ENCODE results near the gene FOXC1.
A peak's percentile ranks its signal among the peaks of the same experiment; 100 is the strongest.

Gene FOXC1

DNA sequence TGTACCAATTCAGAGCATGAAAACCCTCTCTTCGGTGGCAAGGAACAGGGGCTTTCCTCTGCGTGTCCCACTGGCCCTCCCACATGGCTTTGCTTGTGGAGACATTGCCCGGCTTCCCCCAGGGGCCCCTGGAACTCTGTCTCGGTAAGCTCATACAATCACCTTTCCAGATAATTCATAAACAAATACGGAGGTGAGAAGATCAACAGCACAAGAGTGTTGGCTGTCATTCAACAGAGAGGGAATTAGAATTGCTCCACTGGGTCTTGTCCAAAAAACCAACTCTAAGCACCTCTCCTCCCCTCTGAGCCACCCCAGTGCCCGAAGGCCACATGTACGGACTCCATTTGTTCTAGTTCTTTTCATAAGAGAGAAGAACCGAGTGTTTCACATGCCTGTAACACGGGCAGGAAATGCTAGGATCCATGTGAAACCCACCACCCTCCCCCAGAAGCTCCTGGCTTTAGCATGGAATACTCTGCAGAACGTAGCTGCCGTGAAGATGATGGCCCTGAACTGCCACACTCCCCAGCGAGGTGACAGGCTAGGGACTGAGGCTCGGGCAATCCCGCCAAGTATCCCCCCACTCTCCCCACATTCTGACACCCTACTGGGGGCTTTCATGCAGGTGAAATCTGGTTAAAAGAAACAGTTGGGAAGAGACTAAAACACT lies 24.6 kb upstream of the FOXC1 start:
- DNase-seq = no peak

DNA sequence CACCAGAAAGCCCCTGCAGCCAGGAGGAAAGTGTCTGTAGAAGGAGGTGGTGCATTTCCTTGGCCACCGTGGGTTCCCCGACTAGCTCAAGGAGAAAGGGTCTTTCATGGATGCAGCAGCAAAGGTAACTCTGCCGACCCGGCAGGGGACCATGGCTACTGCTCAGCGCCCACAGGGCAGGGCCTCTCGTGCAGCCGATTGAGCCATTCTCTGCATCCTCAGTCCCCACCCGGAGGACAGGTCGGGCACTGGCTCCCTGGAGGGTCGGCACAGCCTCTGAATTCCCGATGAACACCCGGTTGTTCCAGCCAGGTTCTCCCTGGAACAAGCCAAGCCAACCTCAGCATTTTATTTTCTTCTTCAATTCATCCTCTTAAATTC lies 24.1 kb upstream of the FOXC1 start:
- no peak for DNase-seq

DNA sequence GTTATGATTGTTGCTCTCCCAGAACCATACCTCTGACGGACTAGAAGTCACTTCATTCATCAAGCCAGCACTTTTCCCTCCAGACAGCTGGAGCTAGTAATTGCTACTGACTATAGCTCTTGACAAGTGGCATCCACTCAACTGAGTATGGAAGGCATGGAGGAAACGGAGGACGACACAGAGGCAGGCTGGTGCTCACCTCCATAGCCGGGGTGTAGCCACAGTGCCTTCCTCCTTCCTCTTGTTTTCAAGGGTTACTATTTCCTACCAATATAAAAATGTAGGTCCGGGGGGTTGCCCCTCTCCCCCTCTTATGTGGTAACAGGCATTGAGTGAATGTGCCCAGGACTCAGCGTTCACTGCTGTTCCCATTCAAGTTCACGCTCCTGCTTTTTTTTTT lies 23.5 kb upstream of the FOXC1 start:
- no peak for DNase-seq

DNA sequence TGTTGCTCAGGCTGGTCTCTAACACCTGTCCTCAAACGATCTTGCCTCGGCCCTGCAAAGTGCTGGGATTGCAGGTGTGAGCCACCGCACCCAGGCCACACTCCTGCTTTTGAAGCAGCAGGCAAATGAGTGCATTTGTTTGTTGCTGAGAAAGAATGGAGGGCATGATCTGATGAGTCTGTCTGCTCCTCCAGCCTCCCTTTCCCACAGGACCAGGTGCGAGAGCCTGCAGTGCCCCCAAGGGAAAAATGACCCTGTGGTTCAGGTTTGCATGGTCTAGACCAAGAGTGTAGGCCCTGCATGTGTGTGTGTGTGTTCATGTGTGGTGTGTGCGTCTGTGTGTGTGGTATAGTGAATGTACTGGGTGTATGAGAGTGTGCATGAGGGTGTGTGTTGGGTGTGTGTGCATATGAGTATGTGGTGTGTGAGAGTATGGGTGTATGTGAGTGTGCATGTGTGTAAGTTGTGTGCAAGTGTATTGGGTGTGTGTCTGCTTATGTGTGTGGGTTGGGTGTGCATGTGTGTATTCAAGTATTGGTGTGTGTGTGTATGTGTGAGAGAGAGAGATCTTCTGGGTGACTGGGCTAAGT lies 22.8 kb upstream of the FOXC1 start:
- DNase-seq = no peak

DNA sequence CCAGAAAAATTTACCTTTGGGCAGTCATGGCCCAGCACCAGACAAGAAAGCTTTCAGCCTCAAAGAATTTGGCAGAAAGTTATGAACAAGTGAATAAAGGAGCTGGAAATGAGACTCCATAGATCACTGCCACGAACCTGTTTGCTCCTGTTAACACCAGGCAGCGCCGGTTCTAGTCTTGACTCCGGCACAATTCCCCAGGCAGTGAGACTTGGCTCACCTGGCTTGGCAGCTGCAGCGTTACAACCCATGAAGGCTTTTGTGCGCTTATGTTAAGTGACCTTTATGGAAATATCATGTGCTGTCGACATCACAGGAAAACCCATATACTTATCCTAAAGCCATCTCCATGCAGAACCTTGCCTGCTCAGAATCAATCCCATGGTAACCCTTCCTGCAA lies 22.2 kb upstream of the FOXC1 start:
- DNase-seq = no peak

DNA sequence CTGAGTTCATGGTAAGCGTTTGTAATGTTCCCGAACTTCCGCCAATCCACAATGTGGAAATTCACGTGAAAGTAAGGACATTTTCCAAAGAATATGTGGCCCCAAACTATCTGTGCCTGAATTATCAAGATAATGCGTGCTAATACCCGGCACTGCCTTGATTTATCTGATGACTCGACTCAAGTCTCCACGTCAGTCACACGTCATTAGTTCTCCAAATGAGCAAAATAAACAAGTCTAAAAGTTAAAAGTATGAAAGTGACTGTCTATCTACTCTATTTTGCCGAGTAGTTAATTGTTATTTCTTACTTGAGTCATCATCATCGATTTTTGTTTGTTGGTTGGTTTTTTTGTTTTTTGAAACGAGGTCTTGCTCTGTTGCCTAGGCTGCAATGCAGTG lies 21.7 kb upstream of the FOXC1 start:
- no peak for DNase-seq

DNA sequence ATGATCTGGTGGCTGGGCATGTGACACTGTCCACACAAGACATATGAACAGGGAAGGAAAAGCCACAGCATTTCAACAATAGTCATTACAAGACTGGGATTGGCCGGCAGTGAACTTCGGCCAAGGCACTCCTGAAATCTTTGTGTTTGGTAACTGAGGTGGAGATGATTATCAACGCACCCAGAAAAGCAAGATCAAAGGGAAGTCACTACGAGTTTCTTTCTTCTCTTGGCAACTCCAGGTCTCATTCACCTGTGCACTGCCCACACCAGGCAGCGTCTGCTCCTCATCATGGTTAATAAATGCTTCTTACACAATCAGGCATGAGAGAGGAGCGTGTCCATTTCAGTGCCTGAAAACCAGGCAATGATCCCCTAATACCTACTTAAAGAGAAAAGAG lies 20.5 kb upstream of the FOXC1 start:
- DNase-seq = no peak

DNA sequence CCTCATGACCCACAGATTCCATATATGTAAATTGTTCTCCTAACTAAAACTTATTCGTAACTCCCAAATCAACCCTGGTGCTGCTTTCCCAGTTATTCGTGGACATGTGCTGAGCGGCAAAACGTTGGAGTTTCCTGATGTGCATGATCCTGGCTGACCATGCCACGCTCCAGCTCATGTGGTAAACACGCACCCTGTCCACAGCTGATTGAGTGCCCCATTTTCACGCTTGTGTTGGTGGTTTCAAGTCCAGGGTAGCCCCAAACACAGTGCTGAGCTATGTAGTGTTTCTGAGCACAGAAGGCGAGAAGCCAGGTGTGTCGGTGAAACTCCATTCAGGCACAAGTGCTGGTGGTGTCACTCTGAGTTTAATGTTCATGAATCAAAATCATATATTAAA lies 19.1 kb upstream of the FOXC1 start:
- no peak for DNase-seq

DNA sequence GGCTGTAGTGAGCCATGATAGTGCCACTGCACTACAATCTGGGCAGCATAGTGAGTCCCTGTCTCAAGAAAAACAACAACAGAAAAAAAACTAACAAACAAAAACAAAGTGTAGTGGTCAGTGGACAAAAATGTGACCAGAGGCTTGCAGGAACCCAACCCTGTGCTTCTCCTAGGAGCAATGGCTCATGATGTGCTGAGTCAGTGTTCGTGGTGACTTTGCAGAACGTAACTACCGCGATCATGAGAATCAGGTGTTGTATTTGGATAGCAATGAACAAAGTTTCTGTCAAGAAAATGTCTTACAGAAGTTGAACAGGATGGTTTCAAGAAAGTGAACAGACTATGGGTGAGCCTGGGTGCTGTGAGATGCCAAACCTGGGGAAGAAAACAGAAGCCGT lies 18.5 kb upstream of the FOXC1 start:
- DNase-seq = no peak

DNA sequence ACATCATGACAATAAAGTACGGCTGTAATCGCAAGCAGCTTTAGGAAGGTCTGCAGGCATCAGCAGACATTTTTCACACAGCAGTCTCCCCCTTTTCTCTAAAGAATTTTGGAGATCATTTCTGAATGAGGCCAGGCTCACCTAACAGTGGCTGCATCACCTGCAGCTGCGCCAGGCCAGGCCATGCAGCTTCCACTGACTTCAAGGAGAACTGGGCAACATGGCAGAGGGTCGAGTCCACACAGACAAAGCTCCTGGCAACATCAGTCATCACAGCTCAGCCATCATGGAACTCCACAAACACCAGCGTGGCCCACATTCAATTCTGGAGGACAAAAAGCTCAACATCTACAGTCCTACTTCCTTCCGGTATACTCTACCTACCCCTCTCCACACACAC lies 17.8 kb upstream of the FOXC1 start:
- DNase-seq = no peak

DNA sequence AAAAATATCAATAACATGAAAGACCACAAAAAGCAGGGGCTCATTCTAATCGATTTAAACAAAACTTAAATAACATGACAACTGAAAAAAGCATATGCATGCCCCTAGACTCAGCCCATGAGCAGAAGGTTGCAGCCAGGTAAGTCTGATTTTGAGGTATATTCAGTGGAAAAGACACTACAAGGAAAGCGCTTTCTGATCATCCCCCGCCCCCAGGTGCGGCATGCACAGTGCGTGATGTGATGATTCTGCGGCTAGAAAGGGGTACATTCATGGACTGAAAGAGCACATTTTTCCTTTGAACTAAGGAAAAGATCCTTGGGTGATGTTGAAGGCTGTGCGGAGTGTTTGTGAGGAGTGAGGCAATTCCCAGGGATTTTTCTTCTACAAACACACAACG lies 16.9 kb upstream of the FOXC1 start:
- DNase-seq = no peak

DNA sequence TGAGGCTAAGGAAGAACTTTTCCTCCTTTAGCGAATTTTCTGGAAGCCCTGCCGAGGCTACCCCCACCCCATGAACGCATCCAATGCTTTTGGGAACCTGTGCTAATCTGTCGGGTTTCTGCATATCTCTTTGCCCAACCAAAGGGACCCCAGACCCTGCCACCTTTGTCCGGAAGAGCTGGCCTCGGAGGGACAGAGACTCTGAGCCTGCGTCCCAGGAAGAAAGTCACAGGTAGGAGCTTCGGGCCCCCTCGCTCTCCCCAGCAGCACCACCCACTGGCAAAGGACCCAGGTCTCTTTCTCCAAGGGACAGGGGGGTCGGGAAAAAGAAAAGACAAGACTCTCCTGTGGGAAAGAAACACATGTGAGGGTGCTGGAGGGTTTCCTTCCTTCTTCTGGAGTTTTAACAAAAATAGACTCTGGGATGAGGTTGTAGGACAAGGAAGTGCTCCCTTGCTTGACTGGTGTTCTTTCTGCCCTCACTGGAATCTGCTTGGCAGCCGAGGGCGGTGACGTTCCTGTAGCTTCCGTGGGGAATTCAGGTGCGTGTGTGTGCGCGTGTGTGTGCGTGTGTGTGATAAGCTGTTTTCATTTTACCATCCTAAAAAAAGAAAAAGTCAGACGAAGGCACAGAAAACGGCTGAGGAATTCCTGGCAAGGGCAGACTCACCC lies 16.3 kb upstream of the FOXC1 start:
- no peak for DNase-seq

DNA sequence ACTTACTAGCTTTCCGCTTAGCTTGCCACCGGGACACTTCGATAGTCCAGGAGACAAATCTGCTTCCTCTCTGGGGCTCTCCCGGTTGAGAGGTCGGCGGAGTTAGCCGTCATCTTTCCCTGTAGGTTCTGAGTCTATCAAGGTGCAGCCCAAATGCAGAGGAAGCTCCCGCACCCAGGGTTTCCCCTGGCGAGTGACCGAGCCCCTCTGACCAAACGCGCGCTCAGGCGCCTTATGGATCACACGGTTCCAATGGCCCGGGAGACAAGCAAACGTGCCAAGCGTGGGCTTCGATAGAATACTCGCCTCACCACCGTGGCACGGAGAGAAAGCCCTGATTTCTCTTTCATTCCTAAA lies 15.8 kb upstream of the FOXC1 start:
- no peak for DNase-seq

DNA sequence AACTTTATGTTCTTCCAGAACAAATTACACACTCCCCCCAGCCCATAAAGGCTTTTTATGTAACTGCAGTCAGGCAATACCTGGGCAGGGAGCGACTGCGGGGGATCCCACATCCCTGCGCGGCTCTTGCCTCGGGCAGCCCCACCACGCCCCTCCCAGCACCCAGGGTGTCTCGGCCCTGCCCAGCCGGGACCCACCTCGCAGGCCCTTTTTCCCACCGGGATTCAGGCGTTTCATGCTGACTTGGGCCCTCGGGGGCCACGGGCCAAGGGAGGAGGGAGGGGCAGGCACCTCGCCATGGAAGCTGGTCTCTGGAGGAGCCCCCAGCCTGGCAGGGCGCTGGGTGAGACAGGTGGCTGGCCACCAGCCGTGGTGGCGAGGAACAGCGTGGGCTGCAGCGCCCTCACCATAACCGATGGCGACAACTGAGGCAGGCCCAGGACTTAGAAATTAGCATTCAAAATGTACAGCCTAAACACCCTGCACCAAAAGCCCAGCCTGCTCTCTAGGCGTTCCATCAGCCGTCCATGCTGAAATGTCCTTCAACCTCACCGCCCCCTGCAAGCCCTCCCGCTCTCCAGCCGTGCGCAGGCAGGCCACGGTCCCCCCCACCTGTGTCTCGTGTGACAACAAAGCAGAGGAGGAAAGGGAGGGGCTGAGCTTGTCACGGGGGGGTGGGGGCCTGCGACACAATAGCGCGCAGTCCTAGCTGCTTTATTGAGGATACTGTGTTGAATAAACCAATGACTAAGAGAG lies 15.1 kb upstream of the FOXC1 start:
- DNase-seq = no peak

DNA sequence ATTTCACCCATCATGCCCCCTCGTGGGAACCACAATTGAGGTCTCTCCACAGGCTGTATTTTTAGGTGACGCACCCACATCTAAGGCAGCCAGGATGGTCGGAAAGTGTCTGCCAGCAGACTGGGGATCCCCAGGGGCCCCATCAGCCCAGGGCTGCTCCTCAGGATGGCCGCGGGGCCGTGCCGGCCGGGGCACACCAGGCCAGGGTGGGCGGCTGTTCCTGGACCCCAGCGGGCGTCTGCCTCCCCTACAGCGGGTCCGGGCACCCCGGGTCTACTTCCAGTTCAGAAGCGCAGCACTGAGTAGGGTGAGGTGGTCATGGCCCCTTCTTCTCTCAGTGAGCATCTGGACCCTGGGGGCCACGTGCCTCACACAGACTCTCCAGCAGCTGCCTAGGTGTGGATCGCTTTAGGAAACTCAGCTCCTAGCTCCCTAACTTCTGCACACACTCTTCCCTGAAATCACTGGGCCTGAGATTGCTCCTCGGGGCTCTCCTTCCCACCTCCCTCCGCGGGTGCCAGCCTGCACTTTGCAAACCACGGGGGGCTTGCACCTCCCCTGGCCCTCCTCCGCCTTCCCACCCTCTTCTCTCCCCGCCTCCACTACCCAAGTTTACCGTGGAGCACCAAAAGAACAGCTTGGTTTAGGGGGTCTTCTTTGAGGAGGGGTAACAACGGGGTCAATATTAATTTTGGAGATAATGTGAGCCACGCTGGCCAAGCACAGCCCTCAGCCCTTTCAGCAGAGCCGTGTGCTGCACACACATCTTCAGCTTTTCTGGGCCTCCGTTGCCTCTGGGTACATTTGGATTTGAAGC lies 14.2 kb upstream of the FOXC1 start:
- DNase-seq = no peak

DNA sequence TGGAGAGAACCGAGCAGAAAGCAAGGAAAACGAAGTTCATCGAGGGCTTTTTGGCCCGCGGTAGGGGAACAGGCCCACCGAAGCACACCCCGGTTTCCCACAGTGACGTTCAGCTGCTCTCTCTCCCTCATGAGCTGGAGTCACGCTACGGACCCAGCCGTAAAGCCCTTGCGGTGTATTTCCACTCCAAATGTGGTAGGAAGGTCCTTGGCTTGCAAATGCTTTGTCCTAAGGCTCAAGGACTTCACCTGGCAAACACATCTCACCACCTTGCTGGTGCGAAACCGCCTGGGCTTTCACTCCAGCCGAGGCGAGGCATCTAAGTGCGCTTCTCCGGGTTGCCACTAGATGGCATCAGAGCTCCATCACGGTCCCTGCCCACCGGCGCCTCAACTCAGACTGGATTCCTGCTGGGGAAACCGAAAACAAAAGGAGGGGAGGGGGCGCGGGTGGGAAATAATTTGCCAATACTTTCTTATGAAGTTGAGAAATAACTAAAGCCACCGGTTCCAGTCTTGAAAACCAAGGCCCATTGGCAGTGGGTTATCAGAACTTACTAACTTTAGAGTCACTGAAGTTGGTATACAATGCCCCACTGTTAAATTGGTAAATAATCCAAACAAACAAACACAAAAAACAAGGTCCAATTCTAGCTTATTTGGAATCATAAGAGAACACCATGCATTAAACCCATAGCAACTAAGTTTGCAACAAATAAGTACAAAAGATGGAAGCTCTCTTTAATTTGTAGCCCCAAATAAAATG lies 13.4 kb upstream of the FOXC1 start:
- peak; percentile 61 for DNase-seq

DNA sequence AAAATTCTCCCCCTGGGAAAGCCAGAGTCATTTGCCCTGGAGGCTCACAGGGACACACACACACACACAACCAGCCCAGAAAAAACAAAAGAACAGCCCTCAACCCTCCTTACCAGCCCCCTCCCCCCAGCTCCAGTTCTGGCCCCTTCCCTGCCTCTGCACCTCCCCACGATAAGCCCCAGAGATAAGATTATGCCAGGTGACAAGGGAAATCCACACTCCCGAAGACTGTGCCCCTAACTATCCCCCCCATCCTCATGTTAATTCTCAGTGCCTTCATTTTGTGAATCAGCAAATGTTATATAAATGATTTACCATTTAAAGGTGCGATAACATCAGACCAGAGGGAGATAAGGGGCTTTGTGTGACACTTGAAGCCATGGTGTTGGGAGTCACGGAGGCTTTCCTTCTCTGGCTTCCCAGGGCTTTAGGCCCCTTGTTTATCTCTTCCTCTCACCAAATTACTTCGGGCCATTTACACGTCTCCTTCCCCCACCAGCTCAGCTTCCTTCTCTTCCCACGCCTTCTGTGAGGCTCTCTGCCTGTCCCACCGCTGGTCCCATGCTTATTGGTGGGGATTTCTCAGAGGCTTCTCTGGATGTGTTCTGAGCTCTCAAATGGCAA lies 12.5 kb upstream of the FOXC1 start:
- no peak for DNase-seq

DNA sequence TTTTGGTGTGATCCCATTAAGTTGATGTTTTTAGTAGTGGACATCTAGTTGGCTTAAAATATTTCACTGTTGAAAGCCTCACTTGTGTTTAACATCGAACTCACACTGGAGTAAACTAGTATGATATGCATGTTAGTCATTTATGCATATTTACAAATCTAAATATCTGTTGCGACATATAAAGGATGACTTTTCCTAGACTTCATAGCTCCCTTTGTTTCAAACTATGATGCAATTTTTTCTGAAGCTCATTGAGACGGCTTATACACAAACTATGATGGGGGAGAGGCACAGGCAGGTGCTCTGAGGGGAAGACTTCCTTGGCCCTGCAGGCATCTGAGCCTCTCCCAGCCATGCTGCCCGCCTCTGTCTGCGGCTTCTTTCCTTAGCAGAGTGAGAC lies 11.8 kb upstream of the FOXC1 start:
- no peak for DNase-seq

DNA sequence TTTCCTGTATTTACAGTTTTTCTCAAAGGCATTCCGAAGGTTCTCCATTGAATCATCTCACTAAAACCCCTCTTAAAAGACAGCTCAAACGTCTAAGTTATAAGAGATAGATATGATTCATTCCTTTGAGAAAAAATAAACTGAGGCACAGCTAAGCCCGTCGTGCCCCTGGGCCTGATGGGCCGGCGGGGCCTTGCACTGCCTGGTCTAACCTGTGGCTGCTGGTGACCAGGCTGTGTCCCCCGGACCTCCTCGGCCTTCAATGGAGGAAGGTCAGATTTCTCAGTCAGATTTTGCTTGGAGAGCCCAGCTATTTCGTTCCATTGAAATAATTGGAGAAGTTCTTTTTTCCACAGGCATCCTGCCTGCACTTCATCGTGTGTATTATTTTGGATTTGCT lies 11.3 kb upstream of the FOXC1 start:
- no peak for DNase-seq

DNA sequence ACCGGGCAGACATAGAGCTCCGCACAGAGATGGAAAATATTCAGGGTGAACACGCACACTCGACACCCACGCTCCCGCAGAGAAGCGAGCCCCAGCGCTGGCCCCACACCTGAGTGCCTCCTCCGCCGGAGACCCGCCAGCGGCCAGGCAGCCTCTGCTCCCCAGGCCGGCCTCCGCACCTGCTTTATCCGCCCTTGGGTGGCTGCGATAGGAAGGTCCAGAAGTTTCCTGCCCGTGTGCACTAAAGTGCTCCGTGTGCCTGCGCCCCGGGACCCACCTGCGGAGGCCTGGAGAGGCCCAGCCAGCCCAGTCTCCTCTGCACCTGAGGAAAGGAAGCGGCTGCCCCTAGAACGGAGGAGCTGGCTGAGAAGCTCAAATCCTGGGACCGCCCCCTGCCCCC lies 10.8 kb upstream of the FOXC1 start:
- DNase-seq = no peak

DNA sequence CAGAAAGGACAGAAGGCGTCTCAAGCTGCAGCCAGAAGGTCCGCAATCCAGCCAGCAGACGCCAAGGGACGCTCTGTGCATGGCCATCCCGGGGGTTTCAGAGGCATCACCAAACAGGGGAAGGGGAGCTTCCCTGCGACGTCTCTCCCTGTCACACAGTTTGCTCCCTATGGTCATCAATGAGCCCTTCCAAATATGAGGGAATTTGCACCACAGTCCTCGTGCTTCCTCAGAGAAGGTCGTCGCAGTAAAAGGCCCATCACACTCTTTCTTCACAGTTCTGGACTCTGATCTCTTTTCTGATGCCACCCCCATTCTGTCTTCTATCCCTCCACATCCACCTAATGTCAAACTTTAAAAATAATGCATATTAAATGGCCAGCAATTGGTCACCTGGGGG lies 10.2 kb upstream of the FOXC1 start:
- DNase-seq = no peak

All from activated naive CD4-positive, alpha-beta T cell treated with anti-CD3 and anti-CD28 coated beads, Interleukin-2, amount 50 U/mL, for 16 hours (primary cell).